HTR-8/SVneo (cell line): ENCODE data around the gene RTN4R.
"Not testable (repeated sequence)": the region's sequence is repeated elsewhere in the genome, so short reads cannot be mapped to it uniquely, and the experiment has no call there.

Experiments
- DNase-seq: peaks from one replicate; pipeline ENCODE4 v3.0.0; 2011; ENCODE audit warnings: low spot score, mixed read lengths; ENCODE audit not compliant: insufficient read length
- FAIRE-seq: peaks from 2 replicates; lab custom pipeline; 2011; peaks lifted over from hg19 to GRCh38; lab: Jason Lieb, UNC

The RTN4R gene

DNA sequence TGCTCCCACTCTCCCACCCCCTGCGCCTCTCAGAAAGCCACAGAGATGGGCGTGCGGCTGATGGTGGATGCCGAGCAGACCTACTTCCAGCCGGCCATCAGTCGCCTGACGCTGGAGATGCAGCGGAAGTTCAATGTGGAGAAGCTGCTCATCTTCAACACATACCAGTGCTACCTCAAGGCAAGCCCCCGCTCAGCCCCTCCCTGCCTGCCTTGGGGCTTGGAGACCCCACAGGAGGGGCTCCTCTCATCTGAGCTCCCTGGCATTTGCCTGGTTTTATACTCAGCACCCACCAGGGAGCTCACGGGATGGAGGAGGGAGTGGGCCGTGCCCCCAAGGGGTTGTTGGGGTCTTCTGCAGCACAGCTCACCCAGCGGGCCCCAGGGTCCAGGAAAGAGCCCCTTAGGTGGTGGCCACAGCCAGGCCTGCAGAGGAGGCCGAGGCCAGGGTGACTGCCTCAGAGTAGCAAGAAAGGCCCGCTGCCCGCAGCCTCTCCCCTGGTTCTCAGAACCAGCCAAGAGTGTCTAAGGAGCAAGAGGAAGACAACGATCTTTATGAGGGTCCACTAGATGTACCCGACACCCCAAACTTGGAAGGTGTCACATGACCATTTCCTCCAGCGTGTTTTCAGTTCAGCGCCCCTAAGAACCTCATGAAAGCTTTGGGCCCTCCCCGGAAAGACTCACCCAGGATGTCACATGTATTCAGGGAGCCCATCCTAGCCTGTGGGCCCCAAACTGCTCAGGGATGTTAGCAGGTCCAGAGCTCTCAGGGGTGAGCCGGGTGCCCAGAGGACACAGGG lies 38.7 kb upstream of the RTN4R start:
- DNase-seq, FAIRE-seq: not testable (repeated sequence)

DNA sequence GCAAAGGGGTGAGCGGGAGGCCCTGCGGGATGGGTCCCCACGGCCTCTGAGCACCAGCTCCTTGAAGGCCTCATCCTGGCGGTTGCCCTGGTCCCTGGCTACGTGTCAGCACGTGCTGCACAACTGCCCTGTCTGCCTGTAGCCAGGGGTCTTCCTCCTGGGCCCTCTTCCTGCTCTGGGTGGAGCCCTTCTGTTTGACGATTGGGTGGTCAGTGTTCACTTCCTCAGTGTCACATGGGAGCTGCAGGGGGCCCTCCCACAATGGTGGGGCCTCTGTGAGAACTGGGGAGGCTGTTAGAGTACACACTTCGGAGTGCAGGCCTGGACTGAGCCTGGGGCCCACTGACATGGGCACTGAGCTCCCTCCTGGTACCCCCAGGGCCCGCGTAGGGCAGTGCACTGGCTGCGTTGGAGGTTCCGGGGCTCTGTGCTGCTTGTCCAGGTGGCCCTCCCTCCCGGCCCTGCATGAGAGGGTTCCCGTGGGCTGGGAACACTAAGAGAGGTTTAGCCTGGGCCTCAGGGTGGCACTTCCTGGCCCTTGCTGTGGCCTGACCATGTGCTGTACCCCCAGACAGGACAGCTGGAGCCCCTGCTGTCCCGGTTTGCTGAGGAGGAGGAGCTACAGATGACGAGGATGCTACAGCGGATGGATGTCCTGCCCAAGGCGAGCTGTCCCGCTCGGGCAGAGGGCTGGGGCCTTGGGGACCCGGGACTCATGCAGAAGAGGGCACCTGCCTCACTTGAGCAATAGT lies 38.0 kb upstream of the RTN4R start:
- DNase-seq = no peak
- no peak for FAIRE-seq

DNA sequence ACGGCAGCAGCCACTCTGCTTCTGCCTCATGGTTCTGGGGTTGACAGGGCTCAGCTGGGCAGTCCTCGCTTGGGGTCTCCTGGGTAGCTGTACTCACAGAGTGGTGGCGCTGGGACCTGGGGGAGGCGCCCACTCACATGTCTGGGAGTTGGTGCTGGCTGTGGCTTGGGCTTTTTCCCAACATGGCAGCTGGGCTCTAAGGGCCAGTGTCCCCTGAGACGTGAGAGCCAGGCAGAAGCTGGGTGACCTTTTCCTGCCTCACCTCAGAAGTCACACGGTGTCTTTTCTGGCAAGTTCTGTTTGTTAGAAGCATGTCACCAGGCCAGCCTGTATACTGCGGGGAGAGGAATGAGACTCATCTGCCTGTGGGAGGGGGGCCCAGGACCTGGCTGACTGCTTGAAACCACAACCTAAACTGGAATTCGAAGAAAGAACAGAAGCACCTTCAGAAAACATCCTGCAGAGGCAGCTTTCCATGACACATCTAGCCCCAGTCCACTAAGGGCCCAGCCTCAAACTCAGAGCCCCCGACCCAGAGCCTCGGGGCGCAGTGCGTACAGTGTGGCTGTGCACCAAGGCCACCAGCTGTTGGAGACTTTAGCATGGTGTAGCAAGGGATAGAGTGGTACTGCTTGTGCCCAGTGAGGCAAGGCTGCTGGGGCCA lies 37.2 kb upstream of the RTN4R start:
- not testable (repeated sequence) for DNase-seq
- FAIRE-seq = peak; percentile 55

DNA sequence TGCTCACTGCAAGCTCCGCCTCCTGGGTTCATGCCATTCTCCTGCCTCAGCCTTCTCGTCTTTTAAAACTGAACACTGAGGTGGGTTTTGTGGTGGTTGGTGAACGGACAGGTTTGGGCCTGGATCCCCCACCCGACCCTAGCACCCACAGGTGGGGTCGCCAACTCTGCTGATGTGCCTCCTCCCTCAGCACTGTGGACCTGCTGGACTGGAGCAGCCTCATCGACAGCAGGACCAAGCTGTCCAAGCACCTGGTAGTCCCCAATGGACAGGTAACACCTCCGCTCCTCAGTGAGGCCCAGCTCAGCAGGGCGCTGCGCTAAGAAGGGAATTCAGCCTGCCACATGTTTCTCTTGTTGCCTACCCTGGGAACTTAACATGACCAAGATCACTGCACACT lies 36.5 kb upstream of the RTN4R start:
- no peak for DNase-seq
- FAIRE-seq = no peak

DNA sequence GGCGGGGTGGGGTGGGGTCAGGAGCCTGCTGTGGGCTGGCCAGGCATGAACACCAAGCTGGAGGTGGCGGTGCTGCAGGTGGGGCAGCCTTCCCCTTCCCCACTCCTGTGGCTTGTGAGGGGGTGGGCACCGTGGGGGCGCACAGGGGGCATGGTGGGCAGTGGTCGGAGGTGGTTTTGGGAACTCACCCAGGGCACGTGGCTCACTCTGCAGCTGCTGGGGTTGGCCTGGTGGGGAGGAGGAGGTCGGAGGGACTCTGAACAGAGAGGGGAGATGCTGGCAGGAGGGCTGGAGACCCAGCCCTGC lies 35.1 kb upstream of the RTN4R start:
- DNase-seq = not testable (repeated sequence)
- FAIRE-seq = peak; percentile 58

DNA sequence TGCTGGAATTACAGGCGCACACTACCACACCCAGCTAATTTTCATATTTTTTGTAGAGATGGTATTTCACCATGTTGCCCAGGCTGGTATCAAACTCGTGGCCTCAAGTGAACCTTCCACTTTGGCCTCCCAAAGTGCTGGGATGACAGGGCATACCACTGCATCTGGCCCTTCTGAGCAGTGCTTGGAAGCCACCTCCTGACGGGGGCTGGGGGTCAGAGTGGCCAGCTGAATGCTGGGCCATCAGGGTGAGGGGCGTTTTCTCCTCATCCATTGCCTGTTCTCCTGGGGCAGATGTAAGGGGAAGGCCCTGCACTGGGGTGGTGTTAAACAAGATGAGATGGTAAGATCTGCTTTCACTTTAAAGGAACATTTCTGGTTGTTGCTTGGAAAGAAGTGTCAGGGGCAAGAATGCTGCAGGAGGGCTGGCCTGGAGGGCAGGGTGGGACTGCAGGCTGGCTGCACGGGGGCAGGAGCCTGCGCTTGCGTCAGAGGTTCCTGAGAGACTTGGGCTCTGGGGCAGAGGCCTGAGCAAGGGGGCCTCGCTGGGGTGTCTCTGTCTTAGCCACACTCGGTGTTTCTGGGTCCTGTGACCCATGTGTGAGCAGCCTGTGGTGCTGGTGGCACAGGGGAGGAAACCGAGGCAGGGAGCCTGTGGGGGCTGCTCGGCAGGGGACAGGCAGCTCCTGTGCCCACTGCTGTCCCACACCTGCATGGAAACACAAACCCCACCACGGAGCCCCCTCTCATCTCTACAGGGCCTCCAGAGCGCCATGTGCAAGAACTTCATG lies 34.5 kb upstream of the RTN4R start:
- DNase-seq = no peak
- FAIRE-seq = no peak

DNA sequence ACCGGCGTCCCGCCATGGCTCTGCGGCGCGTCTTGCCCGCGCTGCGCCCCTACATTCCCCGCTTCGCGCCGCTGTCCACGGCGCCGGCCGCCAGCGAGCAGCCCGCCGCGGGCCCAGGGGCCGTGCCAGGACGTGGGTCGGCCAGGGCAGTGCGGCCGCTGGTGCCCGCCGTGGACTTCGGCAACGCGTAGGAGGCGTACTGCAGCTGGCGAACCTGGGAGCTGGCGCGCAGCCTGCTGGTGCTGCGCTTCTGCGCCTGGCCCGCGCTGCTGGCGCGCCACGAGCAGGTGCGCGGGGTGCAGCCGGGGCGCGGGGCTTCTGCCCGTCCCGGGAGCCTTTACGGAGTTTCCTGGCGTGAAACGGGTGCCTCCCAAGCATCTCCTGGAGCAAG lies 31.6 kb upstream of the RTN4R start:
- FAIRE-seq = peak; percentile 92
- DNase-seq = no peak

DNA sequence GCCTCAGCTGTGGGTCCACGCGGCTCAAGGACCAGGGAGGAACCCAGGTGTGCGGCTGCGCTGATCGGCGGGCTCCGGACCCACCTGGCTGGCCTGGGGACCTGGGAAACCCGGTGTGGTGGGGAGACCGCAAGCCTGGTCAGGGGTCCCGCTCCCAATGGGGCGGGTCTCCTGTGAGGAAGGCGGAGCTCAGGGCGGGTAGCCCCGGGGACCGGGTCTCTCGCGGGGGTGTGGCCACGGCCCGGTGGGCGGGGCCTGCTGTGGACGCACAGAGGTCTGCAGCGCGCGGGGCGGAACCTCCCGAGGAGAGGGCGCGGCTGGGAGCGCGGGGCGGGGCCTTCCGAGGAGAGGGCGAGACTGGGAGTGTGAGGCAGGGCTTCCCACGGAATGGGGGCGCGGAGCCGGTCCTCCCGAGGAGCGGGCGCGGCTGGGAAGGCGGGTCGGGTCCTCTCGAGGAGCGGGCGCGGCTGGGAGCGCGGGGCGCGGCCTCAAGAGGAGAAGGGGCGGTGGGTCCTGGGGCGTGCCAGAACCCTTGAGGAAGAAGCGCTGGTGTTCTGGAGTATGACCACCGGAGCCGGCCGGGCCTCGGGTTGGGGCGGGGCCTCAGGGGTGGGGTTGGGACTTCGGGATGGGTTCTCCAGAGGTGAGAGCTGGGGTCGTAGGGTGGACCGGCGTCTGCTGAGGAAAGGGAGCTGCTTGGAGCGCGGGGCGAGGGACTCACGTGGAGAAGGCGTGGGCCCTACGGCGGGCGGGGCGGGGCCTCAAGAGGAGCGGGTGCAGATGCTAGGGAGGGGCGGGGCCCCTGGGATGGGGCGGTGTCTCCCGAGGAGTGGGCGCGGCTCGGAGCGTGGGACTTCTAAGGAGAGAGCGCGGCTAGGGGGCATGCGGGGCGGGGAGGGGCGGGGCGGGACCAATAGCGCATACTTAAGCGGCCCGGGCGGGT lies 31.0 kb upstream of the RTN4R start:
- peak; percentile 40 for FAIRE-seq
- peak; percentile 66 for DNase-seq

DNA sequence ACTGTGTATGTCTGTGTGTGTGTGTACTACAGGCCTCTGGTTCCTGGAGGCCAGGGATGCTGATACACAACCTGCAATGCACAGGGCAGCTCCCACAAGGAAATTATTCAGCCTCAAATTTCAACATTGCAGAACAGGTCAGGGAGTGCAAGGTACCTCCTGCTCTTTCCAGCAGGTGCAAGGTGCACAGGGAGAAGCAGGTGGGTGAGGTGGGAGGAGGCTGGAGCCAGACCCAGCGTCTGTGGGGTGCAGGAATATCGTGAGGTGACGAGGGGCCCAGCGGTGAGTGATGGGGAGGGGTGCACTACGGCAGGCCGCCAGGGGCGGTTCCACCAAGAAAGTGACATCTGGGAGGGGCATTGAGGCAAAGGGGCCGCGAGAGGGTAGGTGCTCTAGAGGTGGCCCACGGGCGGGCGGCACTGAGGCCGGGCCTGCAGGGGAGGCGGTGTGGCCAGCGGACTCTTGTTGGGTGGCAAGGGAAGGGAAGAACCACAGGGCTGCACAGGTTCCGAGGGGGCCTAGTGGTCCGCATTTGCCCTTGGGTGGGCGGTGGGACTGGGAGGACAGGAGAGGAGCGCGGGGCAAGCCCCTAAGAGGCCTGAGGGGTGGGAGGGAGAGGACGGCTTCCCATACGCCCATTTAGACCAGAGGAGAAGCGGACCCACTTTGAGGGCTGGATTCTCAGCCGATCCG lies 30.1 kb upstream of the RTN4R start:
- DNase-seq (no peak), FAIRE-seq (no peak)

DNA sequence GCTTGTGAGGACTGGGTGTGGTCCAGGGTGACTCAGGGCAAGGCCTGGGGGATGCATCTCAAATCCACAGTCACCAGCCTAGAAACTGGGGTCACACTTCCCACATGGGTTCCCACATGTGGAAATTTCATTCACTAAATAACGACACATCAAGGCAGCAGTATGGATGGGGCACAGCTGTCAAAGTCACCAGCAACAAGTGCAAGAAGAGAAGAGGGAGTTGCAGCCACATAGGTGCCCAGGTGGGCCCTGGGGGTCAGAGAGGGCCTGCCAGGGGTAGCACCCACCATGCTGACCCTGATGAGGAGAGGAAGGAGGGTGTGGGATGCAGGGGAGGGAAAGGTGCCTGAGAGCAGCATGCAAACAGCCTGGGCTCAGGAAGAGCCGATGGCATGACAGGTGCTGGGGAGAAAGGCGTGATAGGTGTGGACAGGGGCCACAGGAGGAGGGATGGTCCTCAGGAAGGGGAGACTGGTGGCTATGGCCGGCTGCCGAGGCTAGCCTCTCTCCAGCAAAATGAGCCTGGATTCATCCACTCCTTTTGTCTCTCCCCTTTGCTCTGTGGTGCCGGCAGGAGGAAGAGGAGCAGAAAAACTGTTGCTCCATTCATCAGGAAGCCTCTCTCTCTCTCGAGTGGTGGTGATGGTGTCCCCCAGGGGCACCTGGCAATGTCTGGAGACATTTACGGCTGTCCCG lies 29.4 kb upstream of the RTN4R start:
- no peak for FAIRE-seq
- no peak for DNase-seq

DNA sequence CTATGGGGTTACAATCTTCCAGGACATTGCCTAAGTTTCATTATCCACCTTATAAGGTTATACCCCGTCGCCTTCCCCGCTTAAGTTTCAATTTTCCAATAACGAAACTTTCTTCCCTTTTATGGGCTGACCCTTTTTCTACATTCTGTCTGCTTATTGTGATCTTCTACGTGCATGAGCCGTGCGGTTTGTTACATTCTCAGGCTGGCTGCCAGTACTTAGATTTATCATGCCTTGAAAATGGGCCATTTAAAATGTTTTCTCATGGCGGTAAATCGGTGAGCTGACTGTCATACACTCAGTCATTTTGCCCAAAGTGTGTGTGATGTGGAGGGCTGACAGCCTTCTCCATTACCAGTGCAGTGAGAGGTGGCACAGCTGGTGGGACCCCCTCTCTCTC lies 28.5 kb upstream of the RTN4R start:
- FAIRE-seq (no peak), DNase-seq (no peak)

DNA sequence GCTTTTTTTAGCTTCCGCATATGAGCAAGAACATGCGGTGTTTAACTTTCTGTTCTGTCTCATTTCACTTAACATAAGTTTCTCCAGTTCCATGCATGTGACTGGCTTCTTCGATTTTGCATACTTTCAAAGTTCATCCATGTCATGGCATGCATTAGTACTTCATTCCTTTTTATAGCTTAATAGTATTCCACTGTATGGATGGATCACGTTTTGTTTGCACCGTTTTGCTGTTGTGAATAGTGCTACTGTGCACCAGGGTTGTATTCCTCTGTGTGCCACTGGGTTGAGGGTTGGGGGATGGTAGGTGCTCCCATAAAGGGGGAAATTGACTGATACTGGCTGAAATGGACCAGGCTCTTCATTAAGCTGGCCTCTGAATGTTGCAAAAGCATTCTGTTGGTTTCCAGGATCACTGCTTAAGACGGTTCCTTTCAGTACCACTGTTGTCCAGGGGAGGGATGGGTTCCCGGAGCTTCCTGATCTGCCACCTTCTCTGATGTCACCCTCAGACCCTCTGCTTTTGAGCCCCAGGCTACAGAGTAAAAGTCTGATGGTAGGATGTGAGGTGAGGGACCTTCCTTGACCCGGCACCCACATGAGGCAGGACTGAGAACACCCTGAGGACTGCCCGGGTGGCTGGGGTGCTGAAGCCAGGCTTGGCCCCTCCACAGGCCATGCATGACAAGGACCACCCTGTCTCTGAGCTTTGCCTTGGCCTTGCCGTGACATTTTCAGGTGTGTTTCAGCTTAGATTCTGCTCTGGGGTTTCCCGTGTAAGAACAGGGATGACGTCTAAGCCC lies 27.3 kb upstream of the RTN4R start:
- no peak for FAIRE-seq

DNA sequence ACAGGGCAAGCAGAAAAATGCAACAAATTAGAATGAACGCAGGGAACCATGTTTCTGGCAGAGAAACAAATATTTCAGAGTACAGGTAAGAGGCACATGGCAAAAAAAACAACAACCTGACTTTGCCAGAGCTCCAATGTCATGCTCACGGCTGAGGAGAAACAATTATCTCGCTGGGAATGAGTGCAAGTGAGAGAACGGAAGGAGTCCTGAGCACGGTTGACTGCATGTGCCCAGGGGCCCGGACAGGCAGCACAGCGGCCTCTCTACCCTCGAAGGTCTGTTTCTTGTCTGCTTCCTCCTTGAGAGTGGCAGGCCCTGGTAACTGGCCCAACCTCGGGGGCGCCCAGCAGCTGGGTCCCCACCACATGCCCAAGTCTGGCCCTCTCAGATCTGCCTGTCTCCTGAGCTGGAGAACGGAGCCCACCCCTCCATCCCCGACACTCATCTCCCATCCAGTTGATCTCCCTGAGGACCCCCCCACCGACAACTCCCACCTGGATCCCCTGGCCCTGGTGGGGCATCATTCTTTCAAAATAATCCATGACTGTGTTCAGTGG lies 24.6 kb upstream of the RTN4R start:
- FAIRE-seq (no peak), DNase-seq (no peak)

More for the DNA sequence above, 27.3 kb upstream of the RTN4R start:
- DNase-seq = no peak

DNA sequence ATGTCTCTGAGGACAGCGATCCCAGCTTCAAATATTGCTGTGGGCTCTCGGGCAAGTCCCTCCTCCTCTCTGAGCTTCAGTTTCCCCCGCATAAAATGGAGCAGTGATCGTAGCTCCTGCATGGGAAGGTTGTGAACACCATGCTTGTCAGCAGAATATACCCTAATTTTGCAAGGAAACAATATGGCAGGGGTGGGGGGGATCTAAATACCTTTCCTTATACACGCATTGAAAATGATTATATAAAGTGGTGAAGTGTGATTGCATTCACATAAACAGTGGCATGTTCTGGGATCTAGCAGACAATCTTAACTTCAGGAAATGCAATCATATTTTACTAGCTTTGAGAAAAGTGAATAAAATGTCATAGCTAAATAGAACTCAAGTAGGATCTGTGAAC lies 24.0 kb upstream of the RTN4R start:
- DNase-seq (no peak), FAIRE-seq (no peak)

DNA sequence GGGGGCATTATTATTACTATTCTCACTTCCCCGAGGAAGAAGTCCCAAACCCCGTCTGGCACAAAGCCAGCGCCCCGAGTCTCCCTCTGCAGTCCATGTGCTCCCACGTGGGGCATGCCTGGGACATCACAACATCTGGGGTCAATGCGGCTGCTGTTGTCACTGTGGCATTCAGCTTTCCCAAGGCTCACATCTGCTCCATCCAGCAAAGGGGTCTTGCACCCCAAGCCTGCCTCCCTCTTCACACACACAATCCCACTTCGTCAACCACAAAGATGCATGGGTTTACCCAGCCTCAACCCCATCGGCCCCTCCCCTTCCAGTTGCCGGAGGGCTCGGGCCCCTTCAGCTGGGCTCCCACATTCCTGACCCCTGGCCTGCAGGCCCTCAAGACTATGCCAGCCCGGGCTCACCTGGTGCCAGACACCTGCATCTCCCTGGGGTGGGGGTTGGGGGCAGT lies 23.5 kb upstream of the RTN4R start:
- DNase-seq = no peak
- no peak for FAIRE-seq

DNA sequence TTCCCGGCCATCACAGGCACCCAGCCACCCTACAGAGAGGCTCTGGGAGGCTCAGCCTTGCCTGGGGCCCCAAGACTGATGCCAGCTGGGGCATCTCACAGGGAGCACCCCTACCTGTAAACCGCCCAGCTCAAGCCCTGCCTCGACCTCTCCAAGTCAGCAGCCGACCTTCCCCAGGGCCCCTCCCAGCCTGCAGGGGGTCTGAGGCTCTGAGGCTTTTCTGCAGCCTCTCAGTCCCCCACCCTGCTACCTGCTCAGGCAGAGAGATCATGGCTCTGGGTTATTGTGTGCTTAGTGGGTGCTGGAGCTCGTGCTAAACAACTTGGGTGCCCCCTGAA lies 23.1 kb upstream of the RTN4R start:
- DNase-seq = no peak
- no peak for FAIRE-seq

DNA sequence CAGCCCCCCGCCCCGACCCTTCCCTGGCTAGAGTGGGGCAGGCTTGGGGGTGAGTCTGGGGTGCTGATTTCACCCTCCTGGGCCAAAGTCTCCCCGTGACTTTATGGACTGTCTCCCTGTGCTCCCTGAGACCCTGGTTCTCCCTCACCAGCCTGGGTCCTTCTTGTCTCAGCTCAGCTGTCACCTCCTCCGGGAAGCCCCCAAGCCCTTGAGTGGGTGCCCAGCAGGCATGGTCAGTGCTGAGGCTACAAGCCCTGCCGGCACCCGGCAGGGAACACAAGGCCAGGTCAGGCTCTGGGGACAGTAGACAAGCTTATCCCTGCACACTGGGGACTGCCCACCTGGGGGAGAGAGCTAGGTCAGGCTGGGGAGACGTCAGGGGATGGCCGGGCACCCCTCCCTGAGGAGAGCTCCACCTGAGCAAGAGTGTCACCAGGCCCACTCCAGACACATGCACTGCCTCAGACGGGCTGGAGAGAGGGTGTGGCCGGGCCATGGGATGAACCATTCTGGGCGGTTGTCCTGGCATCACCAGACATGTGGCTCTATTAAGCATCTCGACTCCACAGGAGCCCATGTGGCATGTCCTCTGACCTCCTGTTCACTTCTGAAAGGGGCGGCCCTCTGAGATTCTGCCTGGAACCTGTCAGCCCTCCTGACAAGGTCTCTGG lies 22.6 kb upstream of the RTN4R start:
- FAIRE-seq (no peak), DNase-seq (no peak)
